HCT116 (cell line): ENCODE data around the gene EIF2A. TPM values are rescaled to one million over a fixed set of nuclear protein-coding genes. Genes with fewer than 3 reads are reported as not detected.

ENCODE experiments used
- ATAC-seq: fragments of 200-7000 bp; cut with Tn5 transposase; 2 replicates; pipeline ENCODE4 v1.9.1; 2020; ENCODE audit warnings: mild to moderate bottlenecking, moderate library complexity
- BruUV-seq: library from RNA; stranded (reverse); fragments of 400-500 nt; replicated peaks from 2 replicates; lab custom pipeline; 2021; lab: Mats Ljungman, UMichigan
- CTCF ChIA-PET: fragments of 300-600 bp; sonication (Branson Sonifier 250); formaldehyde crosslinking; loops from one replicate; lab custom pipeline; 2021; ENCODE audit warnings: antibody characterized with exemption; lab: Charles Lee
- POLR2A ChIA-PET: fragments of 300-600, 350-600 bp; sonication (Branson Sonifier 250); formaldehyde crosslinking; loops from one replicate; lab custom pipeline; 2021; ENCODE audit warnings: antibody characterized with exemption; lab: Charles Lee
- RAD21 ChIA-PET, 2 experiments: fragments of 300-600 bp; sonication (Branson Sonifier 250); formaldehyde crosslinking; loops; one replicate each; lab custom pipeline; 2023; ENCODE audit warnings: low total read pairs in 2 of 2; ENCODE audit not compliant: uncharacterized antibody in 2 of 2, unreplicated experiment in 2 of 2, low non-redundant PET in 1 of 2; lab: Charles Lee
- DNase-seq: peaks from one replicate; pipeline ENCODE4 v3.0.0-alpha.2; 2010; ENCODE audit warnings: low read depth, low spot score
- H2AFZ ChIP-seq: fragments of 200-600 bp; shearing (Covaris generic), sonication (generic); 2 replicates; pipeline ENCODE4 v1.6.1; 2017; ENCODE audit warnings: low read depth, mixed run types, mixed read lengths, antibody characterized with exemption, low read length; ENCODE audit not compliant: poor library complexity, severe bottlenecking
- H3K27ac ChIP-seq: 2 replicates; pipeline ENCODE4 v1.5.1; 2012; ENCODE audit warnings: low read depth, low read length
- H3K27me3 ChIP-seq: fragments of 200-600 bp; sonication (generic); 2 replicates; pipeline ENCODE4 v1.6.1; 2016; ENCODE audit warnings: mixed run types, low read length, mixed read lengths; ENCODE audit not compliant: insufficient read depth
- H3K36me3 ChIP-seq, 2 experiments: fragments of 200-500 bp in 1 of 2; fragments of 200-600 bp in 1 of 2; sonication (Bioruptor generic) in 1 of 2; sonication (generic) in 1 of 2; 2 replicates each; pipeline versions ENCODE4 v1.5.1 to v1.6.1; 2014 to 2016; ENCODE audit warnings: low read length in 2 of 2, inconsistent platforms in 1 of 2, mixed read lengths in 1 of 2, mixed run types in 1 of 2; ENCODE audit not compliant: insufficient read depth in 2 of 2, control insufficient read depth in 1 of 2
- H3K4me1 ChIP-seq, 2 experiments: fragments of 200-600 bp in 1 of 2; sonication (generic) in 1 of 2; 2 replicates each; pipeline versions ENCODE4 v1.5.1 to v1.6.1; 2012 to 2017; ENCODE audit warnings: low read length in 2 of 2, inconsistent platforms in 1 of 2, mild to moderate bottlenecking in 1 of 2, mixed read lengths in 1 of 2, mixed run types in 1 of 2, moderate library complexity in 1 of 2; ENCODE audit not compliant: insufficient read depth in 2 of 2, control insufficient read depth in 1 of 2
- H3K4me2 ChIP-seq: fragments of 200-600 bp; sonication (generic); 2 replicates; pipeline ENCODE4 v1.6.1; 2017; ENCODE audit warnings: mixed run types, low read length, mixed read lengths
- H3K4me3 ChIP-seq, 2 experiments: fragments of 200-600 bp in 1 of 2; sonication (generic) in 1 of 2; replicated peaks in 1 of 2; 2 replicates each; pipeline ENCODE4 v1.5.1; 2011 to 2016; ENCODE audit warnings: low read length in 2 of 2, control low read depth in 1 of 2, low read depth in 1 of 2, mild to moderate bottlenecking in 1 of 2, mixed read lengths in 1 of 2, mixed run types in 1 of 2
- H3K79me2 ChIP-seq: fragments of 200-600 bp; sonication (generic); 2 replicates; pipeline ENCODE4 v1.6.1; 2017; ENCODE audit warnings: mild to moderate bottlenecking, mixed run types, low read length, moderate library complexity, mixed read lengths; ENCODE audit not compliant: insufficient read depth
- H3K9ac ChIP-seq: fragments of 200-600 bp; sonication (generic); 2 replicates; pipeline ENCODE4 v1.6.1; 2016; ENCODE audit warnings: low read length, mixed read lengths
- H3K9me2 ChIP-seq: fragments of 200-600 bp; sonication (generic), shearing (Covaris generic); 2 replicates; pipeline ENCODE4 v1.6.1; 2017; ENCODE audit warnings: mixed run types, mild to moderate bottlenecking, moderate library complexity; ENCODE audit not compliant: insufficient read depth
- H3K9me3 ChIP-seq, 2 experiments: fragments of 200-500 bp in 1 of 2; fragments of 200-600 bp in 1 of 2; sonication (Bioruptor generic) in 1 of 2; sonication (generic) in 1 of 2; 2 replicates each; pipeline ENCODE4 v1.6.1; 2014 to 2017; ENCODE audit warnings: low read length in 2 of 2, mixed read lengths in 2 of 2, inconsistent platforms in 1 of 2, low read depth in 1 of 2, mild to moderate bottlenecking in 1 of 2, mixed run types in 1 of 2, moderate library complexity in 1 of 2; ENCODE audit not compliant: control insufficient read depth in 1 of 2, insufficient read depth in 1 of 2
- H4K20me1 ChIP-seq: fragments of 200-600 bp; sonication (generic), shearing (Covaris generic); 2 replicates; pipeline ENCODE4 v1.6.1; 2017; ENCODE audit warnings: mixed run types, mild to moderate bottlenecking, moderate library complexity; ENCODE audit not compliant: insufficient read depth
- EGR1 ChIP-seq: IDR thresholded peaks from 2 replicates; pipeline ENCODE4 v1.6.1; 2012; ENCODE audit warnings: low read depth
- EZH2 ChIP-seq: fragments of 200-600 bp; sonication (generic); IDR thresholded peaks from 2 replicates; pipeline ENCODE4 v1.6.1; 2017; ENCODE audit warnings: antibody characterized with exemption, mixed run types
- EZH2phosphoT487 ChIP-seq: fragments of 200-600 bp; IDR thresholded peaks from 2 replicates; pipeline ENCODE4 v1.6.1; 2018; ENCODE audit warnings: antibody characterized with exemption, borderline replicate concordance
- JUND ChIP-seq: IDR thresholded peaks from 2 replicates; pipeline ENCODE4 v1.6.1; 2012
- POLR2AphosphoS5 ChIP-seq: IDR thresholded peaks from 2 replicates; pipeline ENCODE4 v1.6.1; 2011; ENCODE audit warnings: mild to moderate bottlenecking, low read depth, low read length, moderate library complexity
- SIN3A ChIP-seq: IDR thresholded peaks from 2 replicates; pipeline ENCODE4 v1.6.1; 2012; ENCODE audit warnings: low read depth
- SRF ChIP-seq: IDR thresholded peaks from 2 replicates; pipeline ENCODE4 v1.6.1; 2012; ENCODE audit warnings: low read depth
- TCF7L2 ChIP-seq: IDR thresholded peaks from 2 replicates; pipeline ENCODE4 v1.7.0; 2011; ENCODE audit warnings: borderline replicate concordance, inconsistent platforms; ENCODE audit not compliant: insufficient read depth, insufficient read length; ENCODE audit errors: extremely low read depth
- intact Hi-C: fragments of 100-400 bp; cut with micrococcal nuclease; formaldehyde crosslinking; loops from 2 replicates; pipeline ENCODE4 v1.10.0; 2022
- total RNA-seq: library from RNA; stranded (reverse); gene quantifications from one replicate; pipeline ENCODE4 v1.2.1, GENCODE V29; 2021; ENCODE audit not compliant: unreplicated experiment
- TF ChIP-seq, protein P1 (sequence below): IDR thresholded peaks from 2 replicates; pipeline ENCODE4 v1.6.1; 2012; ENCODE audit warnings: low read depth

EIF2A gene
- total RNA-seq, 1 experiment from 2014 or later = 126 TPM

GRCh38 chr3:150556792-150557191, 10.2 kb downstream of the EIF2A start:
- Histone ChIP-seq H3K79me2 (peaks cover 92% of the 10 kb centered on the region), H3K9ac (no peak overlapping the region), H3K27me3 (no peaks in the 10 kb centered on the region), H2AFZ (no peak overlapping the region), H3K4me2 (no peak overlapping the region), H3K27ac (no peak overlapping the region), H3K4me1 (0 out of 4 replicates have a peak, but pooled peaks cover 0 to 4% of the 10 kb centered on the region in 2 experiments), H3K9me2 (no peaks in the 10 kb centered on the region), H3K36me3 (peaks cover 33% of the 10 kb centered on the region in 2 experiments), H3K9me3 (no peaks in the 10 kb centered on the region), H4K20me1 (no peaks in the 10 kb centered on the region), H3K4me3 (no peak overlapping the region)
- ChIA-PET RAD21 (no interaction called here), POLR2A (interaction anchor here (0.5 kb wide), 1 partner anchor 9 kb away, joined by 3 read pairs; no protein-coding TSS in a partner anchor), CTCF (no interaction called here)
- TF ChIP-seq, protein P1, sequence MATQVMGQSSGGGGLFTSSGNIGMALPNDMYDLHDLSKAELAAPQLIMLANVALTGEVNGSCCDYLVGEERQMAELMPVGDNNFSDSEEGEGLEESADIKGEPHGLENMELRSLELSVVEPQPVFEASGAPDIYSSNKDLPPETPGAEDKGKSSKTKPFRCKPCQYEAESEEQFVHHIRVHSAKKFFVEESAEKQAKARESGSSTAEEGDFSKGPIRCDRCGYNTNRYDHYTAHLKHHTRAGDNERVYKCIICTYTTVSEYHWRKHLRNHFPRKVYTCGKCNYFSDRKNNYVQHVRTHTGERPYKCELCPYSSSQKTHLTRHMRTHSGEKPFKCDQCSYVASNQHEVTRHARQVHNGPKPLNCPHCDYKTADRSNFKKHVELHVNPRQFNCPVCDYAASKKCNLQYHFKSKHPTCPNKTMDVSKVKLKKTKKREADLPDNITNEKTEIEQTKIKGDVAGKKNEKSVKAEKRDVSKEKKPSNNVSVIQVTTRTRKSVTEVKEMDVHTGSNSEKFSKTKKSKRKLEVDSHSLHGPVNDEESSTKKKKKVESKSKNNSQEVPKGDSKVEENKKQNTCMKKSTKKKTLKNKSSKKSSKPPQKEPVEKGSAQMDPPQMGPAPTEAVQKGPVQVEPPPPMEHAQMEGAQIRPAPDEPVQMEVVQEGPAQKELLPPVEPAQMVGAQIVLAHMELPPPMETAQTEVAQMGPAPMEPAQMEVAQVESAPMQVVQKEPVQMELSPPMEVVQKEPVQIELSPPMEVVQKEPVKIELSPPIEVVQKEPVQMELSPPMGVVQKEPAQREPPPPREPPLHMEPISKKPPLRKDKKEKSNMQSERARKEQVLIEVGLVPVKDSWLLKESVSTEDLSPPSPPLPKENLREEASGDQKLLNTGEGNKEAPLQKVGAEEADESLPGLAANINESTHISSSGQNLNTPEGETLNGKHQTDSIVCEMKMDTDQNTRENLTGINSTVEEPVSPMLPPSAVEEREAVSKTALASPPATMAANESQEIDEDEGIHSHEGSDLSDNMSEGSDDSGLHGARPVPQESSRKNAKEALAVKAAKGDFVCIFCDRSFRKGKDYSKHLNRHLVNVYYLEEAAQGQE = no peak
- TF ChIP-seq SRF = no peak
- TF ChIP-seq POLR2AphosphoS5 = no peak
- TF ChIP-seq TCF7L2 = no peak
- TF ChIP-seq EZH2phosphoT487 = no peak
- TF ChIP-seq JUND = no peak
- TF ChIP-seq SIN3A = no peak
- no peak for TF ChIP-seq EGR1
- no peak for TF ChIP-seq EZH2
- BruUV-seq = no TSS peak
- no peak for DNase-seq
- intact Hi-C loops = no loop called here
- ATAC-seq = no peak
